ENCODE data around the gene NEO1.
"Not testable (repeated sequence)": the region's sequence is repeated elsewhere in the genome, so short reads cannot be mapped to it uniquely, and the experiment has no call there.

NEO1 gene

GRCh38 chr15:73141216-73141900, 89.1 kb downstream of the NEO1 start:
- TF ChIP-seq JUND (IDR thresholded peaks at IDR 0.05; ENCODE audit: low read depth) = no peak
- in situ Hi-C loops (cut with HindIII; ENCODE audit: low pct_unique_long_range_greater_than_20kb, low sequenced_read_pairs) = no loop called here
- no peak for DNase-seq (ENCODE audit: low read depth in 1 of 2, low spot score in 1 of 2)

DNA sequence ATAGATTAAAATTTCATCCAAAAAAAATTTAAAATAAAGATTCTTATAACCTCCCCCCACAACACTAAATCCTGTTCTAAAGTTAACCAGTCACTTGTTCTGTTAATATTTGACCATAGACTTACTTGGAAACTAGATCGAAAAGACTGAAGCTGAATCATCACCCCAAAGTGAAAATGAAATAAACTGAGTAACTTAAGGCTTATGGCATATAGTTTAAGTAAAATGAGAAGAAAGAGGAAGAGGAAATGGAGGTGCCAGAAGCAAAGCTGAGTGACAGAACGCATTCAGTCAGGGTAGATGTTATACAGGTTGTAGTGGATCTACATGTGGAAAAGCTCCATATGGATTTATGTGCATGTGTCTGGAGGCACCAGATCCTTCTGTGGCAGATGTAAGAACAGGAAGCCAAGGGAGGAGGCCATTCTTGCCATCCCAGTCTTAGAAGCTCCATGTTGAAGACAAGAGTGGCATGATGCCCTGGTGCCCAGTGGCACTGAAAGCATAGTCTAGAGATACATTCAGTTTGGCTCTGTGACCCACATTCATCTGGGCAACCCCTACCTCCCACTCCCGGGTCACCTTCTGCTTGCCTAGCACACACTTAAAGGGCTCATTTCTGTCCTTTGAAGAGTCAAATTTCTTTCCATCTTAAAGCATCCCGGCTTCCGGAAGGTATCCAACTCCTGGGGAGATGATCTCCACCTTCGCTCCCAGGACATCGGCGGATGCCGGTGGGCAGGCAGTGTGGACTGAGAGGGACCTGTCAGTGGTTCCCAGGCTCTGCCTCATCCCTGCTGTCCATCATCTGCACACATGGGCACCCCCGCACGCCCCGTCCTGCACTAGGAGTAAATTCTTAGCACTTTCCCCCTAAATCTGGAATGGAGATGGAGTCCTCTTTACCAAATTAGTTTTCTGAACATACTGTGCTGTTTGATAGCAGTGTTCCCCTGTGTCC, 90.8 kb downstream of the NEO1 start:
- in situ Hi-C loops (cut with HindIII; ENCODE audit: low pct_unique_long_range_greater_than_20kb, low sequenced_read_pairs) = no loop called here
- TF ChIP-seq JUND (IDR thresholded peaks at IDR 0.05; ENCODE audit: low read depth) = no peak
- no peak for DNase-seq (ENCODE audit: low read depth in 1 of 2, low spot score in 1 of 2)

DNA sequence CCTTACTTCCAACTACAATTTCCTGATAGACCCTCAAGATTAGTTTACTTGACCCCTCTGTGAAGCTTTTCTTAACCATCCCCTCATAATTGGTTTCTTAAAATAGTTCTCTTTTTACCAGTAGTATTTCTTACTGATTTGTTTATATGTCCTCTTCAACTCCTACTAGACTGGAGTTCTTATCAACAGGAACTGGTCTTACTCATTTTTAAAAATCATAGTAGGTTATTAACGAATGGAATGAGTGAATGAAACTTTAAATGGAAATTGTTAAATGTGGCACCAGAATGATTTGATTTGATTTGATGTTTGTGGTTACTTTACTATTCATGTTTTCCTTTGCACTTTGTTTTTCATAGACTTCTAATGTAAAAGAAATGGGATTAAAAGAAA, 91.5 kb downstream of the NEO1 start:
- no peak for DNase-seq (ENCODE audit: low read depth in 1 of 2, low spot score in 1 of 2)
- in situ Hi-C loops (cut with HindIII; ENCODE audit: low pct_unique_long_range_greater_than_20kb, low sequenced_read_pairs) = no loop called here
- TF ChIP-seq JUND (IDR thresholded peaks at IDR 0.05; ENCODE audit: low read depth) = no peak

DNA sequence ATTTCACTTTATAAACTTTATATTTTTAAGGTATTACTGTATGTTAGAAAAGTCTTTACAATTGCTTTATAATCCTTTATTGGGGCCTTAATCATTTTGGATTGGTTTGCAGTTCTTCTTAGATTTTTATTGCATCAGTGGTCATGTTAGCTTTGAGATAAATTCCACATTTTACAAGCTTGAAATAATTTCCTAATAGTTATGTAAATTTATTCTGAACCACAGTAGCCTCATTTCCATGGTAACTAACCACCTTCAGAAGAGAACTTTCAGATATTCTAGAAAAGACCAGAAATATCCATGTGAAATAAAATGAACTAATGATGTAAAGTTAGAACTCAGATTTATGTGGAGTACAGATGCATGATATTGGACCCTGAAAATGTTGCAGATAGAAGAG, 94.2 kb downstream of the NEO1 start:
- no peak for TF ChIP-seq JUND (IDR thresholded peaks at IDR 0.05; ENCODE audit: low read depth)
- in situ Hi-C loops (cut with HindIII; ENCODE audit: low pct_unique_long_range_greater_than_20kb, low sequenced_read_pairs) = no loop called here
- no peak for DNase-seq (ENCODE audit: low read depth in 1 of 2, low spot score in 1 of 2)

DNA sequence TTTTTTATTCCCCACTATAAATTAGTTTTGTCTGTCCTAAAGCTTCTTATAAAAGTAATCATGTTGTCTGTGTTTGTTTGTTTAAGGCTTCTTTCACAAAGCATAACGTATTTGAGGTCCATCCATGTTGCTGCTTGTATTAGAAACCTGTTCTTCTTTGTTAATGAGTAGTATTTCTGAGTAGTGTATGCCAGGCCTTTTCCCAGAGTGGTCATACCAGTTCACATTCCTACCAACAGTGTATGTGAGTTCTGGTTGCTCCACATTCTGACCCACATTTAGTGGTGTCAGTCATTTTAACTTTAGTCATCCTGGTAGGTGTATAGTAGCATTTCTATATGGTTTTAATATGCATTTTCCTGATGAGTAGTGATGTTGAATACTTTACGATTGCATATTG, 98.6 kb downstream of the NEO1 start:
- DNase-seq (ENCODE audit: low read depth in 1 of 2, low spot score in 1 of 2) = peak in 1 of 2 experiments; percentile 81
- in situ Hi-C loops (cut with HindIII; ENCODE audit: low pct_unique_long_range_greater_than_20kb, low sequenced_read_pairs) = no loop called here
- no peak for TF ChIP-seq JUND (IDR thresholded peaks at IDR 0.05; ENCODE audit: low read depth)

GRCh38 chr15:73153024-73153423, 100.8 kb downstream of the NEO1 start:
- no peak for TF ChIP-seq JUND (IDR thresholded peaks at IDR 0.05; ENCODE audit: low read depth)
- in situ Hi-C loops (cut with HindIII; ENCODE audit: low pct_unique_long_range_greater_than_20kb, low sequenced_read_pairs) = no loop called here
- DNase-seq (ENCODE audit: low read depth in 1 of 2, low spot score in 1 of 2) = no peak

DNA sequence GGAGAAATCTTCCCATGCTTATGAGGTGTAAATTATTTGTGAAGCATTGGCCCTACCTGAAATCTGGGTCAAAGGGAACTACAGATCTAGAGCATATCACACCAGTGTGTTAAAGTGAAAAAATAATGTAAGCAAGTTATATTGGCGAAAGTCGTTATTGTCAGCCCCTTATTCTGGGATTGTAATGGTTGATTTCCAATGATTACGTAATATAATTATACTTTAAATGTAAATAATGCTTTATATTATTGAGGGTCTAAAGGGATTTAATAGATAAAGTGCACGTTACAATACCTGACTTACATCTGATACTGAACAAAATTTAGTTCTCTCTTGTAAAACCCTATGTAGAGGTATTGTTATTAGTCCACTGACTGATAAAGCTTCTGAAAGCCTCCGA, 101.2 kb downstream of the NEO1 start:
- in situ Hi-C loops (cut with HindIII; ENCODE audit: low pct_unique_long_range_greater_than_20kb, low sequenced_read_pairs) = no loop called here

GRCh38 chr15:73156431-73157191, 104.3 kb downstream of the NEO1 start:
- no peak for TF ChIP-seq JUND (IDR thresholded peaks at IDR 0.05; ENCODE audit: low read depth)
- no peak for DNase-seq (ENCODE audit: low read depth in 1 of 2, low spot score in 1 of 2)
- in situ Hi-C loops (cut with HindIII; ENCODE audit: low pct_unique_long_range_greater_than_20kb, low sequenced_read_pairs) = no loop called here

More for the DNA sequence above, 101.2 kb downstream of the NEO1 start:
- DNase-seq (ENCODE audit: low read depth in 1 of 2, low spot score in 1 of 2) = no peak
- no peak for TF ChIP-seq JUND (IDR thresholded peaks at IDR 0.05; ENCODE audit: low read depth)

DNA sequence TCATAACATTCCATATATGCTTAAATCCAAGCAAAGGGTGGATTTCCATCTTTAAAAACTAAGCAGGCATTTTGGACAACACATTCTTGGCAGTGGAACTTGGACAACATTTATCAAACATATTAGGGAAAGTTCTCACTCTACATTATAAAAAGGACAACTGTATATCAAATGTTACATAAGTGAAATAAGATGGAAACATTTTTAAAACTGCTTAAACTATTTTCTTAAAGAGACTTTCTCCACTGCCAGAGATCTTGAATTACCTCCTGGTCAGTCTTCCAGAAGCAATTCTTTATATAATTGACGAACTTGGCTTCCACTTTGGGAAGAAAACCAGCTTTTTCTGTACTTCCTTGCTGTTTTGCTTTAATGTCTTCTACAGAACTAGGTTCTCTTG, 109.3 kb downstream of the NEO1 start:
- TF ChIP-seq JUND (IDR thresholded peaks at IDR 0.05; ENCODE audit: low read depth) = no peak
- in situ Hi-C loops (cut with HindIII; ENCODE audit: low pct_unique_long_range_greater_than_20kb, low sequenced_read_pairs) = no loop called here
- DNase-seq (ENCODE audit: low read depth in 1 of 2, low spot score in 1 of 2) = no peak

GRCh38 chr15:73165435-73165834, 113.2 kb downstream of the NEO1 start:
- in situ Hi-C loops (cut with HindIII; ENCODE audit: low pct_unique_long_range_greater_than_20kb, low sequenced_read_pairs) = no loop called here
- DNase-seq (ENCODE audit: low read depth in 1 of 2, low spot score in 1 of 2) = no peak

DNA sequence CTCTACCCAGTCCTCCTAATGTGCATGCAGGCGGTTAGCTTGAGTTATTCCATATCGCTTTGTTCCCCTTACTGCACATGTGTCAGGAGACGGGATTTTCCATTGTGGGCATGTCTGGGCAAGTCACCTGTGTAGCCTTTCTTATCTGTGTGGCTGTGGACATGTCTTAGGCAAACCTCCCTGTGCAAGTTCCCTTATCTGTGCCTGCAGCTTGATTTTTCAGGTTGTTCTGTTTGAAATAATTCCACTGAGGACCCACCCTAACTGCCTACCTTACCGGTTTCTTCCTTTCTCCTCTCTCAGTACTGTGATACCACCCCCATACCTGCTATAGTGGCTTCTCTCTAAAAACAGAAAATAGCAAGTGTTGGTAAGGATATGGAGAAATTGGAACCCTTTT, 113.6 kb downstream of the NEO1 start:
- DNase-seq (ENCODE audit: low read depth in 1 of 2, low spot score in 1 of 2) = no peak
- in situ Hi-C loops (cut with HindIII; ENCODE audit: low pct_unique_long_range_greater_than_20kb, low sequenced_read_pairs) = no loop called here
- TF ChIP-seq JUND (IDR thresholded peaks at IDR 0.05; ENCODE audit: low read depth) = no peak

More at GRCh38 chr15:73165435-73165834, 113.2 kb downstream of the NEO1 start:
- no peak for TF ChIP-seq JUND (IDR thresholded peaks at IDR 0.05; ENCODE audit: low read depth)

DNA sequence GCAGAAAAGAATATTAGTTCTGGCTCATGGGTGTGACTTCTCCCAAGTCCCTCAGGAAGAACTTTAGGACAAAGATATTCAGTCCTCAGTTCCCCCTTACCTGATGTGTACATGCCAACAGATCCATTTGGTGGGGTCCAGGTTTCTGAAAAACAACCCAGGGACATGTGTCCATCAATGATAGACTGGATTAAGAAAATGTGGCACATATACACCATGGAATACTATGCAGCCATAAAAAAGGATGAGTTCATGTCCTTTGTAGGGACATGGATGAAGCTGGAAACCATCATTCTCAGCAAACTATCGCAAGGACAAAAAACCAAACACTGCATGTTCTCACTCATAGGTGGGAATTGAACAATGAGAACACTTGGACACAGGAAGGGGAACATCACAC, 114.4 kb downstream of the NEO1 start:
- in situ Hi-C loops (cut with HindIII; ENCODE audit: low pct_unique_long_range_greater_than_20kb, low sequenced_read_pairs); DNase-seq (ENCODE audit: low read depth in 1 of 2, low spot score in 1 of 2): not testable (repeated sequence)
